ENCODE measurements around the gene PLPPR1. TPM values are rescaled to one million over a fixed set of nuclear protein-coding genes. Genes with fewer than 3 reads are reported as not detected.

Gene PLPPR1
- total RNA-seq, 1 experiment from 2014 or later = not detected

GRCh38 chr9:101200852-101201251 is 172.3 kb downstream of the PLPPR1 start:
- no peak for DNase-seq (ENCODE audit: low read depth)

- no peak for DNase-seq (ENCODE audit: low read depth)
These were observed 173.1 kb downstream of the PLPPR1 start for GRCh38 chr9:101201630-101202029.

DNA sequence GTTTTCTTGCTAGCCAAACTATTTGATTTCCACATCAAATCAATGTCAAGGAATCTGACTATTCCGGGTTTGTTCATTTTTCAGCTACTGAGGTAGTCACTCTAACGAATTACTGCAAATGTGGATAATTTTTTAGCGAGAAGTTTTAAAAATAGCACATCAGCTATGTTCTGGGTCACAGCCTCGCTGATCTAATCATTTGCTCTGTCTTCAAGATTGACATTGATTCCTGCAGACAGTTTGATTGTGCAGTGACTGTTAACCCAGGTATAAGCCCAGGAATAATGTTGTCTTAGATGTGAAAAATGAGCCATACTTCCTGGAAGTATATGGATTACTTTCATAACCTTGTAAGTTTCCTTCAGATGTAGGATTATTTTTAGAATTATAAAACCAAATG is 181.1 kb downstream of the PLPPR1 start:
- DNase-seq (ENCODE audit: low read depth) = no peak

- DNase-seq (ENCODE audit: low read depth) = no peak
These were observed 184.1 kb downstream of the PLPPR1 start for GRCh38 chr9:101212661-101213060.

GRCh38 chr9:101219030-101219429 is 190.5 kb downstream of the PLPPR1 start:
- DNase-seq (ENCODE audit: low read depth) = no peak

GRCh38 chr9:101220341-101220740 is 191.8 kb downstream of the PLPPR1 start:
- DNase-seq (ENCODE audit: low read depth) = no peak

DNA sequence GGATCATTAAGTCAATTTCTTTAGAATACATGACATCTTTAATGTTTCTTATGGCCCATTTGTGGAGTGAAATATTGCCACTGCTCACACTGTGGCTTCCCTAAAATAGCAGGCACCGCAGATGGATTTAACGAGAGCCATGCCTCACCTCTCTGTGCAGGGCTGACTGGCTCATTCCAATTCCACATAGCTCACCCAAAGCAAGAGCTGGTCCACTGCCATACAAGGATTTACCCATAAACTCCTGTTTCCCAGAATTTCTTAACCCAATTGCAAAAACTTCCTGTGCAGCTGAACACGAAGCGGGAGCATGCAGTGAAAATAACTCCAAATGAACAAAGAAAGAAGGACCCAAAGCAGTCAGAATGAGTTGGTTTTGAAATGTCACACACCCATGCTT is 196.7 kb downstream of the PLPPR1 start:
- DNase-seq (ENCODE audit: low read depth) = no peak

DNA sequence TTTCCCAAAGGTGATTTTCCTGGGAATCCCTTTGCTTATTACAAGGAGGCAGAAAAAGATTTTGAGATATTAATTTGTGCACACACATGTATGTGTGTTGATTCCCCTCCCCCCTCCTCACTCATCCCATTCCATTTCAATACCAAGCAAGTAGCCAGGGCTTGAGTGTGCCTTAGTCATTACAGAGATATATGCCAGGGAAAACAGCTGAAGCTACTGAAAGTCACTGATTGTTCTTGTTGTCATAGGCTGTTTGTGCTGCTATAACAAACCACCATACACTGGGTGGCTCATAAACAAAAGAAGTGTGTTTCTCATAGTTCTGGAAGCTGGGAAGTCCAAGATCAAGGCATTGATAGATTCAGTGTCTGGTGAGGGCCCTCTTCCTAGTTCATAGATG is 197.6 kb downstream of the PLPPR1 start:
- no peak for DNase-seq (ENCODE audit: low read depth)

DNA sequence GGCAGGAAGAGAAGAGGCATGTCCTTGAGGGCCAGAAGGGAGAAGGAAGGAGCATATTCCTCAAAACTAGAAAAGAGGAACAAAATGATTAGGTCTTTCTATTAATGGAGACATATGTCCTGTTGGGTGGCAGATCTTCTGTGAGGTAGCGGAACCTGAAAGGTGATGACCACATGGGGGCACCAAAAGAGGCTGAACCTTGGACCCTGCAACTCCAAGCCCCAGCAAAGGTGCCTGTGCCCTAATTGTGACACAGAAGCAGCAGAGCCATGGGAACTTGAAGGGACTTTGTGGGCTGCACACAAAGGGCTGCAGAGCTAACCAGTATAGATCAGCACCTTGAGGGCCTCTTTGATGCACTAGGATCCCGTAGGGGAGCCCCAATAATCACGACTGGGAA is 198.3 kb downstream of the PLPPR1 start:
- no peak for DNase-seq (ENCODE audit: low read depth)

DNA sequence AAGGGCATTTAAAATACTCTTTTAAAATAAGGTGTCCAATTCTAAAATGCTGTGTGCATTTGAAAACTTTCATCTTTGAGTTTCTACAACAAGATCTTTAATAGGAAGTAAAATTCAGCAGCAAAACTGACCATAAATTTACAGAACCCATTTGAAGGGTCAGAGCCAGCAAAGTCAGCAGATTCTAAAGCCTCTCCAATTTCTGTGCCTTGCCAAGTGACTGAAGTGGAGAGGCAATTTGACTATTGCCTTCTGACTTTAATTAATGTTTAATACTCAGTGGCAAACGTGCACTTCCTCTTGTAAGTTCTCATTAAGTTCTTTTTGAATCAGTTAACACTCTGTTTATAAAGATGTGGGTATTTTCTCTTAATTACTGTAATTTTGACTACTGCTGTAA is 201.1 kb downstream of the PLPPR1 start:
- DNase-seq (ENCODE audit: low read depth) = no peak

DNA sequence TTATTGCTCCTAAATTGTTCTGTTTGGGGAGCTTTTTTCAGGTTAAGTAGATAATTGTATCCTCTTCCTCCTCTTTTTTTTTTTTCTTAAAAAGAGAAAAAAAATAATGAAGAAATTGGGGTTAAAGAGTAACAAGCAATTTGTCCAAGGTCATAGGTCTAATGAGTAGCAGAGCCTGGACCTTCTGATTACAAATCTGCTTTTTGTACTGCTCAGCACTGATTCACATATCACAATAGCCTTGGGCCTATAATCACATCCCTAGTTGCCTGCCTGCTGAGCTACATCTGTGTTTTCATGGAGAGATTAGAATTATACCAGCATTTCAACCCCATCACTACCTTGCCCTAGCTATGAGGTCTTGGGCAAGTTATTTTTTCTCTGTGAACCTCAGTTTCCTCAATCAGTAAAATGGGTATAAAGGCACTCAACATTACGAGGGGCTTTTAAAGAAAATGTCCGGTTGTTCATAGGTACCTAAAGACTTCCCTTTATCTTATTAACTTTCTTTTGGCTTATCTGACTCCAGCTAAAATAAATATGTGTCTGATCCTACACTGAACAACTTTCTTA is 204.0 kb downstream of the PLPPR1 start:
- DNase-seq (ENCODE audit: low read depth) = no peak

DNA sequence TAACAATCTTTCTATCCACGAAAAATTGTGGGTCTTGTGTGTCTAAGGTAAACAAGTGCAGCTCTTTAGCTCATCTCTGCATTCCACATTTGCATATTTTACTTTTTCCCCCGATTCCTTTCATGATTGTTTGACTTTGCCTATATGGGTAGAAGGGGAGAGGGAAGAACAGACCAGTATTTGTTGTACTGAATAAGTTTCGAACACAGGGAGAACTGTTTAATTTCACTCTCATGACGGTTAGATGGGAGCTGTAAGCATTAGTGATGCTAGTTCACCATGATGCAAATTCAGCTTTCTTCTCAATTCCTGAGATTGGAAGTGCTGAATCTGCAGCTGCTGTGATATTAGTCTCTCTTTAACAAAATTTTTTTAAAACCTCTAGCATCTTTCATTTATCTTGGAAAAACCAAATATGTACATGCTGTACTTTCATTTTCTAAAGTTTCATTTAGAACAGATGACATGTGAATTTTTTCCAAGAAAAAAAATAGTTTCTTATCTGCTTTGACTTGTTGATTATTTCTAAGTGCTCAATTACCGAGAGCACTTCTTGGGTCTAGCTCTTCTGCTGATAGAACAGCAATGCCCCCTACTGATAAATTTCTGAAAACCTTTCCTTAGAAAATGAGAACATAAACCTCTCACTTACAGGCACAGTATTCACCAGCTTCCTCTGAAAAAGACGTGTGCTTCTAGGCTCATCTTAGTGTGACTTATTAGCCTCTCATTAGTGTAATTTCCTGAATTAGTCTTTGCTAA is 206.8 kb downstream of the PLPPR1 start:
- DNase-seq (ENCODE audit: low read depth) = peak; percentile 13

- DNase-seq (ENCODE audit: low read depth) = no peak
These were observed 214.1 kb downstream of the PLPPR1 start for GRCh38 chr9:101242651-101243050.

GRCh38 chr9:101246691-101247090 is 218.2 kb downstream of the PLPPR1 start:
- no peak for DNase-seq (ENCODE audit: low read depth)

- DNase-seq (ENCODE audit: low read depth) = no peak
These were observed 218.8 kb downstream of the PLPPR1 start for GRCh38 chr9:101247297-101247696.

DNA sequence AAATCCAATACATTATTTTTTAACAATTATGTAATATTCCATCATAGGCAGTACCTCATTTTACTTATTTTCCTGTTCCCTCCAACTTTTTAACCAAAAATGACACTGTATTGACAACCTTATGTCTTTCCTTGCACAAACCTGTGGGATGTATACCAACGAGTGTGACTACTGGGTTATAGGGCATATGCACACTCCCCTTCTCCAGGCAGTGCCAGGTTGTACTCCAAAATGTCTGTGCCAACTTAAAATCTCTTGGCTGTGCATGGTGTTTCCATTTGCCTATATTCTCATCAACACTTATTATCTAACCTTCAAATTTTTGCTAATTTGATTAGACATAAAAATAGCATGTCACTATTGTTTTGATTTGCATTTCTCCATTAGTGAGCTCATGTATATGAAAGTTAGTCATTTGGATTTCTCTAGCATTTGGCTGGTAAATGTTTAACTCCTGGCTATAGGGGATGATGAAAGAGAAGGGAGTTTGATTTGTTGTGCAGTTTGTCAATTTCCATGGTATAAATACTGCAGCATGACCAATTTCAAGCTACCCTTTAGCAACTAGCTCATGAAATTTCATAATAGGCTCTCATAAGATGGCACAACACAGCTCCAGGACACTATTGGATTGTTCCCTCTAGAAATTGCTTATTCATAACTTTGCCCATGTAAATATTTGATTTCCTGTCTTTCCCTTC is 226.4 kb downstream of the PLPPR1 start:
- DNase-seq (ENCODE audit: low read depth) = no peak

DNA sequence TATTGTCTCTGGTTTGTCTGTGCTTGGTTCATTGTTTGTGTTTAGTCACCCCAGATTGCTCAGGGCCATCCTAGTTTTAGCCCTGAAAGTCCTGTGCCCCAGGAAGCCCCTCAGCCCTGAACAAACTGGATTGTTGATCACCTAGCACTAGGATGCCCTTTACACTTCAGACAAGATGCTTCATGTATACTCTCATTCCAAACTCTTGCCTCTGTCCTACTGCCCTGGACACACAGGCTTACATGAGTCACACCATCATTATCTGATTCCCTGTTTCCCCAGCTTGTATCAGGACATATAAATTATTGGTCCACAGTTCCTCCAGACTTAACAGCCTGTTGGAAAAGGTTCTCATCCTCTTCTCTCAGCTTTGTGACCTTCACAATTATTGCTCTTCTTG is 236.2 kb downstream of the PLPPR1 start:
- no peak for DNase-seq (ENCODE audit: low read depth)

DNA sequence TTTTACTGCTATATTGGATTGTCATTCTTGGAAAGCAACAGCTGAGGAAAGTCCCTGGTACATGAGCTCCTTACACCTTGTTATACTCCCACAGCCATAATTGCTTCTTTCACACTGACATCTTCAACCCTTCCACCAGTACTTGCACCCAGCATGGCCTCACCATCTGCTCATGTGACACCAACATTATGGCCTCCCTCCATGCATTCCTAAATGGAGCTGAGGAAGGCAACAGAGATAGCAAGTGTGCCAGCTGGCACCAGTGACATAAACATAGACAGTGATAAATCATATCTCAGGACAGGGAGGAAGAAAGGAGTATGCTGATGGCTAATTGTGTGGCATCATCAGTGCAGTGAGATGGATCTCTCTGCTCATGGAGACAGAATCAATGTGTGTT is 236.7 kb downstream of the PLPPR1 start:
- DNase-seq (ENCODE audit: low read depth) = no peak

- DNase-seq (ENCODE audit: low read depth) = no peak
These were observed 239.9 kb downstream of the PLPPR1 start for GRCh38 chr9:101268426-101268825.

DNA sequence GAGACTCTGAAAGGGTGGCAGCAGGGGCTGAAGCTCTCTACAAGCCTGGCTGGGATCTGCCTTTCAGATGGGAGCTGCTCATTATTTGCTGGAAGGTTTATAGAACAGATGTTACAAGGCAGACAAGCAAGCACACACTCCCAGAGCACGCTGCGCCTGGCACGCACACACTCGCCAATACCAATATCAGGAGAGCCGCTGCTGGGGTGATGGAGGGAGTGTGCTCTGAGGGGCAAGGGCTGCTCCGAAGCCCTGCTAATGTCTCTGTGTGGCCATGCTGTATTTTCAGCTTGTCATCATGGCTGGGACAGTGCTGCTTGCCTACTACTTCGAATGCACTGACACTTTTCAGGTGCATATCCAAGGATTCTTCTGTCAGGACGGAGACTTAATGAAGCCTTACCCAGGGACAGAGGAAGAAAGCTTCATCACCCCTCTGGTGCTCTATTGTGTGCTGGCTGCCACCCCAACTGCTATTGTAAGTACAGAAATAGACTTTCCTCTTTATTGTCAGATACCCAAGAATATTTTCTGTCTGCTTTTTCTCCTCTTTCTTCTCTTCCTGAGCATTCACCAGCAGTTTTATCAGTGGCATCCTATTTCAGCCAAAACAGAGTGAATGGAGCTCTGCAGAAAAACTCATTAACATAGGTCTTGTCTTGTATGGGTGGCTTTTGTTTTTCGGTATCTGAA is 241.2 kb downstream of the PLPPR1 start:
- DNase-seq (ENCODE audit: low read depth) = no peak

DNA sequence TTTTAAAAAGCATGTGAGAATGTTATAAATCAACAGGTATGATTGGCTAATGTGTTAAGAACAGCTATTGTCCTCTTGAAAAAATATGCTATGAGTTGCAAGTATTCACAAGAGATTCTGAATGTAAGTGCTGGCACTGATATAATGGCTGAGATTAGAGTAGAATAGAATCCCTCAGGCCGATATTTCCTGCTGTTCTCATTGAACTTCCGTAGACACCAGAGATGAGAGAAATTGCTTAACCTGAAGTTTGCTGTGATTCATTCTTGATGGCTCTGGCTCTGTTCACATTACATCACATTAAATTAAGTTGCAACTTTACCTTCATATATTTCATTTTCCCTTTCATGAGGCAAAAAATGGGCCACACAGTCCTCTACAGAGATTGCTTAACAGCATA is 241.8 kb downstream of the PLPPR1 start:
- DNase-seq (ENCODE audit: low read depth) = peak; percentile 6

DNA sequence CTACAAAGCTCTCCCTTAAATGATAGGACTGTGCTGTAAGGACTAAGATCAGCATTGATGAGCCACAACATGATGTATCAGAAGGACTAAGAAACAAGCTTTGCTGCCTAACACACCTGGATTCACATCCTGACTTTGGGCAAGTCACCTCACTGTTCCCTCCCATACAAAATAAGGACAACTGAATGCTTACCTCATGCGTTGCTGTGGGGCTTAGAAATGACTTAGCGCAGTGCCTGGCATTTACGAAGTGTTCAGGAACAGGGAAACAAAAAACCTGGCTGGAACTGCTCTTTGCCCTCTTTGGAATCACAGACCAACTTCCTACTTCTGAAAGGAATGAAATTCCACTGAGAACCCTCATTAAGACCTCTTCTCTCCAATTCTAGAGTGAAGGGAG is 242.6 kb downstream of the PLPPR1 start:
- no peak for DNase-seq (ENCODE audit: low read depth)

Measured in HT1080 (cell line).